Right renal cortex interstitium (tissue), 3 donors: ENCODE measurements around the gene TP53INP2. TPM values are rescaled to one million over a fixed set of nuclear protein-coding genes. Genes with fewer than 3 reads are reported as not detected.
A peak's percentile ranks its signal among the peaks of the same experiment; 100 is the strongest.
"Not testable (repeated sequence)": the region's sequence is repeated elsewhere in the genome, so short reads cannot be mapped to it uniquely, and the experiment has no call there.

Experiments used
- DNase-seq, 3 donors: peaks; one replicate each; pipeline ENCODE4 v3.0.0-alpha.2; 2013; ENCODE audit warnings: low read depth in 3 of 3, low spot score in 2 of 3
- polyA plus RNA-seq, 3 donors: library from polyadenylated mRNA; unstranded; fragments of 120-200 nt; gene quantifications; one replicate each; pipeline ENCODE4 v1.2.1, GENCODE V29; 2013; ENCODE audit not compliant: insufficient read length in 3 of 3

TP53INP2 gene, protein sequence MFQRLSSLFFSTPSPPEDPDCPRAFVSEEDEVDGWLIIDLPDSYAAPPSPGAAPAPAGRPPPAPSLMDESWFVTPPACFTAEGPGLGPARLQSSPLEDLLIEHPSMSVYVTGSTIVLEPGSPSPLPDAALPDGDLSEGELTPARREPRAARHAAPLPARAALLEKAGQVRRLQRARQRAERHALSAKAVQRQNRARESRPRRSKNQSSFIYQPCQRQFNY
- polyA plus RNA-seq = 10 to 100 TPM; 11.3 to 13.2 (median 12.7) TPM

DNA sequence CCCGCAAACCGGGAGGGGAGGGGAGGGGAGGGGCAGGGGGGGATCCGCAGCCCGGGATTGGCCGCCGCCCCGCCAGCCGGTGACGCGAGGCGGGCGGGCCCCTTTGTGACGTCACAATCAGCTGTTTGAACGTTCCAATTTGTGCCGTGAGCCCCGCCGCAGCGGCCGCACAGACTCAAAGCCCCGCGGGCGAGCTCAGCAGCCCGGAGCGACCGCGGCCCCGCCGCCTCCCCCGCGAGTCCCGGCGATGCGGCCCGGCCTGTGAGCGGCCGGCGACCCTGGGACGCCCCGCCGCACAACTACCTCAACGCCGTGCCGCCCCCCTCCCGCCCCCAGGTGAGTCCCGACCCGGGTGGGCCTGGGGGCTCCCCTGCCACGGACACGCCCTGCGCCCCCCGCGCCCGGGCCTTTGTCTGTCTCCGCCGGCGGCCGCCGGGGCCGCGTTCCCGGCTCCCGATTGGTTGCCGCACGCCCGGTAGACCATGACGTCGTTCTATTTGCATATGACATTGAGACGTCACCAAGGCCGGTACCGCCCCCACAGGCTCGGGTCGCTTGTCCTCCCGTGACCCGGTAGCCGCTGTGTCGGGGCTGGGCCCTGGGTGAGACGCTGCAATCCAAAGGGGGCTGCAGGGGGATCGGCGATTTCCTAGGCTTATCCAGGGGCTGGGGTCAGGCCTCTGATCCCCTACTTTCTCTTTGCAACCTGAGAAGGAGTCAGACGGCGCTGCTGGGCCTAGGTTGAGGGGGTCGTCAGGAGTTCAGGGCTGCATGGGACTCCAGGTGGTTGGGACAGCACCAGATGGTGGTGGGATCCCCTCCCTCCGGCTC lies at the start of gene TP53INP2:
TP53INP2 (plus strand) TSS at position 168 of the 831 bp plus-strand sequence. CDS start 4,396 bp downstream, outside the sequence.
- peak; percentile 72 to 78 (median 78) for DNase-seq

DNA sequence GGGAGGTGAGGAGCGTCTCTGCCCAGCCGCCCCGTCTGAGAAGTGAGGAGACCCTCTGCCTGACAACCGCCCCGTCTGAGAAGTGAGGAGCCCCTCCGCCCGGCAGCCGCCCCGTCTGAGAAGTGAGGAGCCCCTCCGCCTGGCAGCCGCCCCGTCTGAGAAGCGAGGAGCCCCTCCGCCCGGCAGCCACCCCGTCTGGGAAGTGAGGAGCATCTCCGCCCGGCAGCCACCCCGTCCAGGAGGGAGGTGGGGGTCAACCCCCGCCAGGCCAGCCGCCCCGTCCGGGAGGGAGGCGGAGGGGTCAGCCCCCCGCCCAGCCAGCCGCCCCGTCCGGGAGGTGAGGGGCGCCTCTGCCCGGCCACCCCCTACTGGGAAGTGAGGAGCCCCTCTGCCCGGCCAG lies 45.5 kb upstream of the TP53INP2 start:
- DNase-seq = not testable (repeated sequence)

DNA sequence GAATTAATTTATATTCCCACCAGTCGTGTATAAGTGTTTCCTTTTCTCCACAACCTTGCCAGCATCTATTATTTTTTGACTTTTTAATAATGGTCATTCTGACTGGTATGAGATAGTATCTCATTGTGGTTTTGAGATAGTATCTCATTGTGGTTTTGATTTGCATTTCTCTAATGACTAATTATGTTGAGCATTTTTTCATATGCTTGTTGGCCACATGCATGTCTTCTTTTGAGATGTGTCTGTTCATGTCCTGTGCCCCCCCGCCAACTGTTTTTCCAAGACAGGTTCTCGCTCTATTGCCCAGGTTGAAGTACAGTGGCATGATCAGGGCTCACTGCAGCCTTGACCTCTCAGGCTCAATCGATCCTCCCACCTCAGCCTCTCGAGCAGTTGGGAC lies 42.3 kb upstream of the TP53INP2 start:
- DNase-seq = not testable (repeated sequence)

DNA sequence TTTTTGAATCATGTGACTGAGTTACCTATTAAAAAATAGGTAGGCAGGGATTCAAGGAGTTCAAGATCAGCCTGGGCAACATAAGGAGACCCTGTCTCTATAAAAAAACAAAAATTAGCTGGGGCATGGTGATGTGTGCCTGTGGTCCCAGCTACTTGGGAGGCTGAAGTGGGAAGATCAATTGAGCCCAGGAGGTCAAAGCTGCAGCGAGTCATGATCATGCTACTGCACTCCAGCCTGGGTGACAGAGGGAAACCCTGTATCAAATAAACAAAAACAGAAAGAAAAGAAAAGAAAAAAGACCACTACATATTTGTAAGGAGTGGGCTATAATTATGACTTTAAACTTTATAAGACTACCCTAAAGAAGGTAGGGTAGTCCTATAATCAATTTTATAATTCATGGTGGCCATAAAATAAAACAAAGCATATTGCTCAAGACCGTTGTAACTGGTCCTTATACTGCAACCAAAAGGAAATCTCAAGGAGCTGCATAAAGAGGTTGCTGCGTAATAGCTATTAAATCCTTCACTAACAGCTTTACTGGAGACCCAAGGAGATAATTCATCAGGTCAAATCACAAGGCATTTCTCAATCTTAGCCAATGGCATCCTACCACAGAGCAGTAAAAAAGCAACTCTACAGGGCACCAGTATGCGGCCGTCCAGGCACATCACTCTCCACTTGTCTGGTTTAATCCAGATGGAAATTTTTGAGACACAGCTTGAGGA lies 40.8 kb upstream of the TP53INP2 start:
- no peak for DNase-seq

DNA sequence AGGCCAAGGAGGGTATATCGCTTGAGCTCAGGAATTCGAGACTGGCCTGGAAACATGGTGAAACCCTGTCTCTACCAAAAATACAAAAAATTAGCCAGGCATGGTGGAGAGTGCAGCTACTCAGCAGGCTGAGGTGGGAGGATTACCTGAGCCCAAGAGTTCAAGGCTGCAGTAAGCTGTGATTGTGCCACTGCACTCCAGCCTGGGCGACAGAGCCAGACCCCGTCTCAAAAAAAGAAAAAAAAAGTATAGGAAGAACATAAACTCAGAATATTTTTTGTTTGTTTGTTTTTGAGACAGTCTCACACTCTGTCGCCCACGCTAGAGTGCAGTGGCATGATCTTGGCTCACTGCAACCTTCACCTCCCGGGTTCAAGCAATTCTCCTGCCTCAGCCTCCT lies 39.4 kb upstream of the TP53INP2 start:
- not testable (repeated sequence) for DNase-seq

DNA sequence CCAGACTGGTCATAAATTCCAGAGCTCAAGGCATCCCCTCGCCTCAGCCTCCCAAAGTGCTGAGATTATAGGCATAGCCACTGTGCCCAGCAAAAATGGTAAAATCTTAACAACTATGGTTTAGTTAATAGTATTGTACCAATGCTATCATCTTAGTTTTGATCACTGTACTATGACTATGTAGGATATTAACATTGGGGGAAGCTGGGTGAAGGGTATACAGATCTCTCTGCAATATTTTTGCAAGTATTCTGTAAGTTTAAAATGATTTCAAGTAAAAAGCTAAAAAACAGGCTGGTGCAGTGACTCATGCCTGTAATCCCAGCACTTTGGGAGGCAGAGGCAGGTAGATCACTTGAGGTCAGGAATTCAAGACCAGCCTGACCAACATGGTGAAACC lies 35.0 kb upstream of the TP53INP2 start:
- no peak for DNase-seq

DNA sequence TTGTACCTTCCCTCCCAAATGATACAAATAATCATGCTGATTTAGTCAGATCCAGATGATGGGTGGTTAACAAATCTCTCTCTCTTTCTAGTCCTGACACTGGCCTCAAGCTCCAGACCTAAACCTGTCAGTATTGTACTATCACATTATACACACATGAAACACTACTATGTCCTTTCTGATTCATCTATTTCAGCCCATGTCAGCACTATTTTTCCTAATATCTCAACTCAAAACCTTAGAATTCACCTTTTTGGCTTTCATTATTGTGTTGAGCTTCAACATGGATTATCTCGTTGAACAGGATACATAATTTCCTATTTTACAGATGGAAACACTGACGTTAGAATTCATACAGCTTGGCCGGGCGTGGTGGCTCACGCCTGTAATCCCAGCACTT lies 30.7 kb upstream of the TP53INP2 start:
- DNase-seq = no peak

DNA sequence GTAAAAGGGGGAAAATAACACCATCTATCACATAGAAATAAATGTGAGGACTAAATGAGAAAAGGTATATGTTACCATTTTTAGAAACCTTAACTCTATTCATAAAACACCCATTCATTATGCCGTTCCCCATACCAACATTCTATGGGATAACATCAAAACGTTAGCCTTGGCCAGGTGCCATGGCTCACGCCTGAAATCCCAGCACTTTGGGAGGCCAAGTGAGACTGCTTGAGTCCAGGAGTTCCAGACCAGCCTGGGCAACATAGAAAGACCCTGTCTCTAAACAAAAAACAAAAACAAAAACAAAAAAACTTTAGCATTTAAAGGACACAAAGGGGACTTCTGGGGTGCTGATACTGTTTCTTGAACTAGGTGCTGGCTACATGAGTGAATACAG lies 28.6 kb upstream of the TP53INP2 start:
- no peak for DNase-seq

DNA sequence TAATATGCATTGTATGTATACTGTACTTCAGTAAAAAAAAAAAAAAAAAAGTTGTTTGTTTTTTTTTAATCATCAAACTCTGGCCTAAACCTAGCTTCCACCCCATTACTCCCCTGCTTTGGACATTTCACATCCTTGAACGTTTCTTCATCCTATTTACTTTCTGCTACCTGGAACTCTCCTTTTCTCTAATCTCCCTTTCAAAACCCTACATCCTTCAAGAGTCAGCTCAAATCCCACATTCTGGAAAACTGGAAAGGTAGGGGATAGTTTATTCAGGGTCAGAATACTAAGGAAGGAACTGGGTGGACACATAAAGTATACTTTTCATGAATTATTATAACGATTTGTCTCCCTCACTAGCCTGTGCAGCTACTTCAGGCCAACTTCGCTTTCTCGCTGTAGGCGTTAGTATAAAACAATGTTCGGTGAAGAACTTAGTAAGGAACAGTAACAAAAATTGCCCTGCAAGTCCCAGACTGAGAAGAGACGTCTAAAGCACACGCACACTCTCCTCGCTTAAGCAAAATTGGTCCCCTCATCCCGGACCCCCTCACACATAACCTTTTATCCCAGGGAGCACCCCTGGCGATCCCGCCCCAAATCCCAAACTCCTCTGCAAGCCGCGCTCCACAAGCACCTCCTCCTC lies 28.0 kb upstream of the TP53INP2 start:
- peak in 1 of 3 donors; percentile 23 for DNase-seq

DNA sequence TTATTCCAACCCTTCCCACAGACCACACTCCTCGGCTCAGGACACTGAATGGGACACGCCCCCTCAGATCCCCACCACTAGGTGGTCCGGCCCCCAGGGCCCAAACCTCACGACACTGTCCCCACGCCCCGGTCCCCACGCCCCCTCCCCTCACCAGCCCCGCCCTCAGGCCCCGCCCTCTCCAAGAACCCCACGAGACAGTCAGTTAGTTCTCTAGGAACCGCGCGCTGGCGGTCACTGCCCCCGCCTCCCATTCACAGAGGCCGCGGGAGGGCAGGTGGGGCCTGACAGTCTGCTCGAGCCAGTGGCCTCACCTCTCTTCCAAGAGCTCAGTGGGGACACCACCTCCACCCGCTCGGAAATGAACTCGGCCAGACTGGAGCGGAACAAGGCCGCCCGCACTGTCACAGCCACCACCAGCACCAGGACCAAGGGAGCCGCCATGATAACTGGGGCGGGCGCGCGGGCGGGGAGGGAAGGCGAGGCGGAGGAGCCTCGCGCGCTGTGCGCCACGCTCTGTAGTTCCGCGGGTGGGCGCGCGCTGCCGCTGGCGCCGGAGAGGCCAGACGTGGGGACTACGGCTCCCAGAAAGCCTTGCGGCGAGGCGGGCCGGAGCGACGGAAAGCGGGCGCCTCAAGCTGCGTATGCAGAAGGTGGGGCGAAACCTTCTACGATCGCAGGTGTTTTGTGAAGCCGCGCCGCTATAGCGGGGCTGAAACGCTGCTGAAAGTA lies 27.3 kb upstream of the TP53INP2 start, which contains the start of gene PIGU:
PIGU (minus strand) TSS at position 451 of the 732 bp plus-strand sequence; CDS start at position 444, 7 bp downstream.
- peak; percentile 81 to 91 (median 85) for DNase-seq

DNA sequence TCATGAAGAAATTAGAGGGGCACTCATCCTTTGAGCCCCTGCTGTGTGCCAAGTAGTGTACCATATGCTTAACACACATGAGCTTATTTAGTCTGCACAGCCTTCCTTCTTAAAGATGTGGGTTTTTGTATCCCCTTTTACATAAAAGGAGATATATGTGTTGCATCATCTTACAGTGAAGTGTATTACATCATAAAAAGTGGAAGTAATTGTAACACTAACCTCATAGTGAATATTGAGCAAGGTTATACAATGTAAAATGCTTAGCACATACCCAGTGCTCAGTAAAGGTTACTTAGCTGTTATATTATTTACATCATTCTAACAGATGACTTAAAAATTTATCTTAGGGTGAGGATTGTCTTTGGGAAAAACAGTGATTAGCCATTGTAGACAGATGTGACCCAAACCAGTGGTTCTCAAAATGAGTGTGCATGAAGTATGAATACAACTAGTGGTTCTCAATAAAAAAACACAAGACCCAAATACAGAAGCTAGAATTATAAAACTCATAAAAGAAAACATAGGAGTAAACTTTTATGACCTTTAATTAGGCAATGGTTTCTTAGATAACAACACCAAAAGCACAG lies 23.5 kb upstream of the TP53INP2 start:
- no peak for DNase-seq

DNA sequence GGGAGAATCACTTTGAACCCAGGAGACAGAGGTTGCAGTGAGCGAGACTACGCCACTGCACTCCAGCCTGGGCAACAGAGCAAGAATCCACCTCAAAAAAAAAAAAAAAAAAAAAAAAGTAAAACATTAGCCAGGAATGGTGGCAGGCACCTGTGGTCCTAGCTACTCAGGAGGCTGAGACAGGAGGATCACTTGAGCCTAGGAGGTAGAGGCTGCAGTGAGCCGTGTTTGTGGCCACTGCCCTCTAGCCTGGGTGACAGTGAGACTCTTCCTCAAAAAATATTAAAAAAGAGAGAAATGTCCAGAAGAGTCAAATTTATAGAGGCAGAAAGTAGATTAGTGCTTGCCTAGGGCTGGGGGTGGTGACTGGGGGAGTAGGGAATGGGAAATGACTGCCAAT lies 20.5 kb upstream of the TP53INP2 start:
- DNase-seq = no peak

DNA sequence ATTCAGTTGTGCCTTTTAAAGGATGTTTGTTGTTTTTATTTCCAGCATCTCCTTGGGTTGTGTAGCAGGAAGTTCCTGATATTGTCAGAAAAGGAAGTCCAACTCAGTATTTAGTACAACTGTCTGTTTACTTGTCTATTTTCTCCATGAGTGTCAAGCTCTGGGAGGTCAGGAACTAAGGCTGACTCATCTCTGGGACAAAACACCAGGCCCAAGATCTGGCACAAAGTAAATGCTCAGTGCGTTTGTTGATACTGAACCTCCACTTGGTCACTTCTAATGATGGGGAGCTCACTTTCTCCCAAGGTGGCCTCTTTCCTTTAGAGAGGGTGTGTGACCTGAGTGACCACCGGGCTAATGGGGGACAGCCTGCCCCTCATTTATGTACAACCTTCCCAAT lies 14.7 kb upstream of the TP53INP2 start:
- no peak for DNase-seq

DNA sequence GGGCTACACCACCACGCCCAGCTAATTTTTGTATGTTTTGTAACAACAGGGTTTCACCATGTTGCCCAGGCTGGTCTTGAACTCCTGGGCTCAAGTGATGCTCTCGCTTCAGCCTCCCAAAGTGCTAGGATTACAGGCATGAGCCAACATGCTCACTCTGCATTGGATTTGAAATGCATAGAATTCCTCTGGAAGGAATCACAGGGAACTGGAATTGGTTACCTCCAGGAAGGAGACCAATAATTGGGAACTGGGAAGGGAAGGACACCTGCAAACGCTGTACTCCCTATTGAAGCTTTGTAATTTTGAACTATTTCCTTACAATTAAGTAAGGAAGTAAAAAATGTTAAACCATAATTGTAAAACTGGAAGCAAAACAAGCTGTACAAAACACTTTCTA lies 12.3 kb upstream of the TP53INP2 start:
- no peak for DNase-seq

DNA sequence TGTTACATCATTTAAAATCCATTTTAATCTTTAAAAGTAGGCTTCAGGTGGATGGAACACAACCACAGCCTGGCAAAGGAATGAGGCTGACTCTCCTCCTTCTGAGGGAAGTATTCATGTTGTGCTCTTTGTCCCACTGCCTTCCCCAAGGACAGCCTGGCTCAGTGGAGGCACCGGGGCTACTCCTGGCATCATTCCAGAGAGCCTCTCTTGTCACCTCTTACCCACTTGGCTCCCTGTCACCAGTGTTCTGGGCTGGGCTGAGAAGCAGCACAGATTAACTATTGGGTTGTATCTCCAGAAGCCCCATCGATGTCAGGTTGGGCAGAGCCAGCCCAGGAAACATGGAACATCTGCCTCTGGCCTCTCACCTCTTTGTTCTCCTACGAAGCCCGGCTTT lies 10.7 kb upstream of the TP53INP2 start:
- DNase-seq = no peak

DNA sequence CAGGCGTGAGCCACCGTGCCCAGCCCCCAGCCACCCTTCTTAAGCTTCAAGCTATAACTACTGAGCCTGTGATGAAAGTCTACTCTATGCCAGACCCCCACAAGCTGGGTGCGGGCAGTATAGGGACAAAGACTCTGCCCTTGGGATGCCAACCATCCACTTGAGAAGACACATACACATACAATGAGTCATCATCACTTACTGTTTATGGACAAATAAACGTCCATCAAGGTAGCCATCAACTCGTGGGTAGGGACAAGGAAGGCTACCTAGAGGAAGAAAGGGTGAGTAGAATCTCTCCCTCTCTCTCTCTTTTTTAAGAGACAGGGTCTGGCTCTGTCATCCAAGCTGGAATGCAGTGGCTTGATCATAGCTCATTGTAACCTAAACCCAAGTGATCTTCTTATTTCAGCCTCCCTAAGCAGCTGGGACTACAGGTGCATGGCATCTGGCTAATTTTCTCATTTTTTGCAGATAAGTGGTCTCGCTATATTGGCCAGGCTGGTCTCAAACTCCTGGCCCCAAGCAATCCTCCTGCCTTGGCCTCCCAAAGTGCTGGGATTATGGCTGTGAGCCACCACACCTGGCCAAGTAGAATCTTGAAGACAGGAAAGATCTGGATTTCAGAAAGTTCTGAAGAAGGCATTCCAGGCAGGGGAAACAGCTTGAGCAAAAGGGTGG lies 2.6 kb upstream of the TP53INP2 start:
- no peak for DNase-seq

DNA sequence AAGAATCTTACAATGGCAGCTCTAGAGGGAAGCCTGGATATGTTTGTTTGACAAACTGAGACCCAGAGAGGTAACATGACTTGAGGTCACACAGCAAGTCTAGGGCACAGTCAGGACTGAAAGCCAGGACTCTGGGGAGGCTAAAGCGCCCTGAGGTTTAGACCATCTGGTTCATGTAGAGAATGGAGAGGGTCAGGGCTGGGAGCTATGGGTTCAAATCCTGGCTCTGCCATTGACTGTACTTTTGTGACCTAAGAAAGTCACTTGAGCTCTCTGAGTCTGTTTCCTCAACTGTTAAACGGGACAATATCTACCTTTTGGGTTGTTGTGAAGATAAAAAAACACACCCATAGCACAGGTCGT lies 1.1 kb upstream of the TP53INP2 start:
- no peak for DNase-seq

DNA sequence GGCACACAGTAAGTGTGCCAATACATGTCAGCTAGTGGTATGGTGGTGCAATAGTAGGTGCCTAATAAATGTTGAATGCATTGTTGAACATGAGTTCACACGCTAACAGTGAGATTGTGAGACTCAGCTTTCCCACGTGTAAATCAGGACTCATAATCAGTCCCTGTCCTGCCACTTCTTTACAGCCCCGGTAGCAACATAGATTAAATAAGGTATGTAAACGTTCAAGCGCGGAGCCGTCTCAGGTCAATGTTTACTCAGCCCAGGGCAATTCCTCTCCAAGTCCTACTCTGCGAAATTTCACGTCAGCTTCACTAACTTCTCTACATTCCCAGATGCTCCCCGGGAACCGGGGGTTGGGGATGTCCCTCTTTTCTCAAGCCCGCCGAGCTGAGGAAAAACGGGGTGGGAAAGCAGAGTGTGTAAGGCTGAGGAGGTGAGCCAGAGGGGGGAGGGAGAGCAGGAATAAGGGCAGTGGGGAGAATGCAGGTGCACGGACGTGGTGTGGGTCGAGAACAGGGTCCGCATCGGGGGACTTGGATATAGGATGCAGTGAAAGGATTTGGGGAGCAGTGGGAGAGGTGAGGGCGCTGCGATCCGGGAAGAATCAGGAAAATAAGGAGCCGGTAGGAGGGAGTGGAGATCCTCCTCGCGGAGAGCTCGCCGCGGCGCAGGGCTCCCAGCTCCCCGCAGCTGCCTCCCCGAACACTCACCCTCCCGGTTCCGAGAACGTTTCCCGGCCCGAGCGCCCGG lies 544 bp upstream of the TP53INP2 start:
- DNase-seq = peak; percentile 19 to 45 (median 25)
